Calu3 (cell line): ENCODE data around the gene OR2H1. TPM values are rescaled to one million over a fixed set of nuclear protein-coding genes. Genes with fewer than 3 reads are reported as not detected.

Experiments
- BruUV-seq: library from RNA; stranded (reverse); fragments of 400-500 nt; replicated peaks from 2 replicates; lab custom pipeline; 2021; lab: Mats Ljungman, UMichigan
- CTCF ChIA-PET: fragments of 300-600 bp; sonication (Branson Sonifier 250); formaldehyde crosslinking; loops from one replicate; lab custom pipeline; 2022; ENCODE audit warnings: antibody characterized with exemption; lab: Charles Lee
- DNase-seq: peaks from one replicate; pipeline ENCODE4 v3.0.0; 2022
- H3K27ac Mint-ChIP-seq: one replicate; pipeline ENCODE4 v1.8.0; 2022; ENCODE audit warnings: mixed read lengths; ENCODE audit not compliant: unreplicated experiment
- H3K27me3 Mint-ChIP-seq: one replicate; pipeline ENCODE4 v1.8.0; 2022; ENCODE audit warnings: mixed read lengths; ENCODE audit not compliant: unreplicated experiment
- H3K36me3 Mint-ChIP-seq: one replicate; pipeline ENCODE4 v1.8.0; 2022; ENCODE audit warnings: mild to moderate bottlenecking, moderate library complexity, mixed read lengths; ENCODE audit not compliant: insufficient read depth, unreplicated experiment
- H3K4me1 Mint-ChIP-seq: one replicate; pipeline ENCODE4 v1.8.0; 2022; ENCODE audit warnings: mild to moderate bottlenecking, low read depth, mixed read lengths; ENCODE audit not compliant: unreplicated experiment
- H3K4me3 Mint-ChIP-seq: one replicate; pipeline ENCODE4 v1.8.0; 2022; ENCODE audit warnings: mild to moderate bottlenecking, low read depth, moderate library complexity, mixed read lengths; ENCODE audit not compliant: unreplicated experiment
- H3K9me3 Mint-ChIP-seq: one replicate; pipeline ENCODE4 v1.8.0; 2022; ENCODE audit warnings: low read depth, mixed read lengths; ENCODE audit not compliant: unreplicated experiment
- CTCF ChIP-seq: fragments of 200-600 bp; IDR thresholded peaks from one replicate; pipeline ENCODE4 v1.8.0; 2022; ENCODE audit warnings: antibody characterized with exemption; ENCODE audit not compliant: unreplicated experiment
- intact Hi-C: fragments of 100-400 bp; cut with micrococcal nuclease; formaldehyde crosslinking; loops from one replicate; pipeline ENCODE4 v1.10.0; 2022; ENCODE audit not compliant: unreplicated experiment
- total RNA-seq: library from RNA; stranded (reverse); gene quantifications from 2 replicates; pipeline ENCODE4 v1.2.3, GENCODE V29; 2022

OR2H1 gene
- total RNA-seq, 1 experiment from 2014 or later = not detected

- H3K27ac Mint-ChIP-seq = peak overlapping the region; percentile 31
- CTCF ChIA-PET = no interaction called here
- H3K4me1 Mint-ChIP-seq = peaks cover 18% of the 10 kb centered on the region
- no peak overlapping the region for H3K4me3 Mint-ChIP-seq
- H3K9me3 Mint-ChIP-seq = peaks cover 9% of the 10 kb centered on the region
- DNase-seq = peak; percentile 16
- intact Hi-C loops = loop anchor here (1.0 to 10.0 kb wide), 3 partner anchors 47 to 104 kb away; partner anchors contain the start of gene OR12D1
- no peak for TF ChIP-seq CTCF
- H3K27me3 Mint-ChIP-seq = no peaks in the 10 kb centered on the region
- BruUV-seq = no TSS peak
- no peaks in the 10 kb centered on the region for H3K36me3 Mint-ChIP-seq
These were observed 4.3 kb downstream of the OR2H1 start for GRCh38 chr6:29461021-29461814.

- TF ChIP-seq CTCF = no peak
- Mint-ChIP-seq H3K4me3 (no peak overlapping the region), H3K4me1 (peaks cover 18% of the 10 kb centered on the region), H3K9me3 (peaks cover 9% of the 10 kb centered on the region), H3K27ac (peak overlapping the region; percentile 2), H3K36me3 (no peaks in the 10 kb centered on the region), H3K27me3 (no peaks in the 10 kb centered on the region)
- CTCF ChIA-PET = no interaction called here
- DNase-seq = no peak
- BruUV-seq = no TSS peak
- intact Hi-C loops = loop anchor here (5.0 to 10.0 kb wide), 2 partner anchors 60 to 103 kb away; no protein-coding TSS in a partner anchor
These were observed 5.1 kb downstream of the OR2H1 start for GRCh38 chr6:29462022-29462421.

GRCh38 chr6:29465279-29465678 lies 8.3 kb downstream of the OR2H1 start:
- CTCF ChIA-PET = no interaction called here
- BruUV-seq = no TSS peak
- intact Hi-C loops = loop anchor here (10.0 kb wide), 1 partner anchor 100 kb away; no protein-coding TSS in a partner anchor
- peaks cover 9% of the 10 kb centered on the region for H3K9me3 Mint-ChIP-seq
- no peak overlapping the region for H3K4me3 Mint-ChIP-seq
- H3K27me3 Mint-ChIP-seq = no peaks in the 10 kb centered on the region
- TF ChIP-seq CTCF = no peak
- H3K4me1 Mint-ChIP-seq = peaks cover 18% of the 10 kb centered on the region
- no peak overlapping the region for H3K27ac Mint-ChIP-seq
- DNase-seq = no peak
- H3K36me3 Mint-ChIP-seq = no peaks in the 10 kb centered on the region

- no peaks in the 10 kb centered on the region for H3K27me3 Mint-ChIP-seq
- intact Hi-C loops = loop anchor here (10.0 kb wide), 1 partner anchor 99 kb away; no protein-coding TSS in a partner anchor
- H3K9me3 Mint-ChIP-seq = peaks cover 9% of the 10 kb centered on the region
- no peak for DNase-seq
- no peak overlapping the region for H3K4me3 Mint-ChIP-seq
- peaks cover 18% of the 10 kb centered on the region for H3K4me1 Mint-ChIP-seq
- TF ChIP-seq CTCF = no peak
- H3K36me3 Mint-ChIP-seq = no peaks in the 10 kb centered on the region
- no TSS peak for BruUV-seq
- H3K27ac Mint-ChIP-seq = no peak overlapping the region
- CTCF ChIA-PET = no interaction called here
These were observed 8.8 kb downstream of the OR2H1 start for GRCh38 chr6:29465801-29466200.
